HuH-7.5 (cell line): Measurements from ENCODE around the gene HSPA1L.
A peak's percentile ranks its signal among the peaks of the same experiment; 100 is the strongest.
"Not testable (repeated sequence)": the region's sequence is repeated elsewhere in the genome, so short reads cannot be mapped to it uniquely, and the experiment has no call there.

Source experiments
- DNase-seq: peaks from one replicate; pipeline ENCODE4 v3.0.0; 2011; ENCODE audit warnings: low spot score

The HSPA1L gene

DNA sequence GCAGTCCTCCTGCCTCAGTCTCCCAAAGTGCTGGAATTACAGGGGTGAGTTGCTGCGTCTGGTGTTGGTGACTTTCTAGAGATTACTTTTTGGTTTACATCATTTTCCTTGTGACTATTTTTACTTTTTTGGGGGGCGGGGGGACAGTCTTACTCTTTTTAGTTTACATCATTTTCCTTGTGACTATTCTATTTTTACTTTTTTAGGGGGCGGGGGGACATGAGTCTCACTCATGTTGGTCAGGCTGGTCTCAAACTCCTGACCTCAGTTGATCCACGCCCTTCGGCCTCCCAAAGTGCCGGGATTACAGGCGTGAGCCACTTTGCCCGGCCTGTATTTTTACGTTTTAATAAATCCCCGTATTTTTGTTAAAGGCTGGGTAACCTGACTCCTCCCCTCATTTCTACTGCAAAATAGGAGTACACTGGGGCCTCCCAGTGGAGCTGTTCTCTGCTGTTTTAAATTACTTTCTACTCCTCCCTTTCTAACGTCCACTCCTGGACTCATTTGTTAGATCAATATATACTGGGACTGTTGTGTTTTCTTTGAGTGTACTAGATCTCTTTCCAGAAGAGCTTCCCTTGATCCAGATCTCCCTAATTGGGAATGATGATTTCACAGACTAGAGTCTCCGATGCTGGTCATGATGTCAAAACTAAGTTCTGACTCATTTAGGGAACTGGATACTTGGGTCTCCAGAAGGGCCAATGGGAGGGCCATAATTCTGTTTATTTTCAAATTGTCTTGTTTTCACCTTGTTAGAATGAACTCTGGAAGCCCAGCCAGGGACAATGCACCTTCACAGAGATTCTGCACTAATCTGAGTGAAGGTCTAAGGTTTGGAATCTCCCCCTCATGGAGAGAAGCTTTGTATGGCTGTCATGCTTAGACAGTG is 21.6 kb upstream of the HSPA1L start:
- DNase-seq: no peak

DNA sequence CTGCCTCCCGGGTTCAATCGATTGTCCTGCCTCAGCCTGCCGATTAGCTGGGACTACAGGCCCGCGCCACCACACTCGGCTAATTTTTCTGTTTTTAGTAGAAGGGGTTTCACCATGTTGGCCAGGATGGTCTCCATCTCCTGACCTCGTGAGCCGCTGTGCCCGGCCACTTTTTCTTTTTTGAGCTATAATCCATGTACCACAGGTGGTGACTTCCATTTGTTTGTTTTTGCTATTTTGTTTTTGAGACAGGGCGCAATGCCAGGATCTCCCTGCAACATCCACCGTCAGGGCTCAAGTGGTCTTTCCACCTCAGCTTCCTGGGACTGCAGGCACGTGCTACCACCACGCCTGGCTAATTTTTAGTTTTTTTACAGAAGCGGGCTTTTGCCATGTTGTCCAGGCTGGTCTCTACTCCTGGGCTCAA is 21.0 kb upstream of the HSPA1L start:
- DNase-seq: no peak

- DNase-seq: peak; percentile 75
These were observed 19.5 kb upstream of the HSPA1L start for GRCh38 chr6:31834367-31835250.

DNA sequence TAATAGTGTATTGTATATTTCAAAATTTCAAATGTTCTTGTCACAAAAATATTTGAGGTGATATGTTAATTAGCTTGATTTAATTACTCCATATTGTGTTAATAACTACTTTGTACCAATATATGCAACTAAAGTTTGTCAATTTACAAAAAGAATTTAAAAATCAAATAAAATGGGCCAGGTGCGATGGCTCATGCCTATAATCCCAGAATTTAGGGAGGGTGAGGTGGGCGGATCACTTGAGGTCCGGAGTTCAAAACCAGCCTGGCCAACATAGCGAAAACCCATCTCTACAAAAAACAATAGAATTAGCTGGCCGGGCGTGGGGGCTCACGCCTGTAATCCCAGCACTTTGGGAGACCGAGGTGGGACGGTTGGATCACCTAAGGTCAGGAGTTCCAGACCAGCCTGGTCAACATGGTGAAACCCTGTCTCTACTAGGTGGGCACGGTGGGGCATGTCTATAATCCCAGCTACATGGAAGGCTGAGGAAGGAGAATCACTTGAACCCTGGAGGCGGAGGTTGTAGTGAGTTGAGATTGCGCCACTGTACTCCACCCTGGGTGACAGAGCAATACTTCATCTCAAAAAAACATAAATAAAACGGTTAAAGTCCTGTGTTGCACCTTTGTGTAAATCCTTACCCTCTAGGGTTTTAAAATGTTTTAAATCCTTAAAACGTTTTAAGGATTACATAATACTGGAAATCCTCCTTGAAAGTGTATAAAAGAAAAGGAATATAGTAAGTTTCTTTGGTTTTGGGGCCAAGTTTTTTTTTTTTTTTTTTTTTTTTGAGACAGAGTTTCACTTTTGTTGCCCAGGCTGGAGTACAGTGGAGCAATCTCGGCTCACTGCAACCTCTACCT is 16.5 kb upstream of the HSPA1L start:
- no peak for DNase-seq

- no peak for DNase-seq
These were observed 15.8 kb upstream of the HSPA1L start for GRCh38 chr6:31830886-31831335.

GRCh38 chr6:31829633-31830283 is 14.7 kb upstream of the HSPA1L start:
- no peak for DNase-seq

- DNase-seq: peak; percentile 88
These were observed 12.4 kb upstream of the HSPA1L start, which contains the start of gene HSPA1B for GRCh38 chr6:31827286-31828079. Gene HSPA1B (plus strand): TSS chr6:31827738. CDS start chr6:31827951, 213 bp downstream.

- DNase-seq: no peak
These were observed 11.8 kb upstream of the HSPA1L start for GRCh38 chr6:31826793-31827285.

DNA sequence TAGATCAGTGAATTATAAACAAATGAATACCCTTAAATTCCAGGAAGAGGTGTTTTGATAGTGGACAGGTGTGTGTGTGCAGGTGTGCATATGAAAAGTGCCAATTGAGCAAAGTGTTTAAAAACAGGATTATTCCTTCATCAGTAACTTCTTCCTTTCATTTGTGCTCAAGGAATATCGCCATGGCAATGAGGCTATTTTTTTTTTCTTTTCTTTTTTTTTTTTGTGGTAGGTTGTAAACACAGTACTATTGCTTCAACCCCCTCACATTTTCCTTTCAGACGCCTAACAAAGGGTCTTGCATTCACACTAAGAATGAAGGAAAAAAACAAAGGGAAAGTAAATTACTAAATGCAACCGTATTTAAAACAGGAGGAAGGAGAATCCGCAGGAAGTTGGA is 10.5 kb upstream of the HSPA1L start:
- DNase-seq: no peak

DNA sequence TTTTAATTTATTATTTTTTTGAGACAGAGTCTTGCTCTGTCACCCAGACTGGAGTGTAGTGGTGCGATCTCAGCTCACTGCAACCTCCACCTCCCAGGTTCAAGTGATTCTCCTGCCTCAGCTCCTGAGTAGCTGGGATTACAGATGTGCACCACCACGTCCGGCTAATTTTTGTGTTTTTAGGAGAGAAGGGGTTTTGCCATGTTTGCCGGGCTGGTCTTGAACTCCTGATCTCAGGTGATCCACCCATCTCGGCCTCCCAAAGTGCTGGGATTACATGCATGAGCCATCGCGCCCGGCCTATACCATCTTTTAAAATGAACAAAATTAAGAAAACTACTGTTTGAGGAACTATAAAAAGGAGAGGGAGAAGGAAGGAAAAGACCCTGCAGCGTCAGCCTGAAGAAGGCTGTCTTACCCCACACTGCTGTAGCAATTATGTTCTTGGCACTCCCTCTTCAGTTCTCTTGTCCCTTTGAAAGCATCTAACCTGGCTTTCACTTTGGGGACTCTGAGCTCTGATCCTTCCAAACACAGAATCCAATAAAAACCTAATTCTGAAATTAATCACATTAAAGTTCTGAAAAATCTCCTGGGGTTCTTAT is 8.6 kb upstream of the HSPA1L start:
- DNase-seq: not testable (repeated sequence)

DNA sequence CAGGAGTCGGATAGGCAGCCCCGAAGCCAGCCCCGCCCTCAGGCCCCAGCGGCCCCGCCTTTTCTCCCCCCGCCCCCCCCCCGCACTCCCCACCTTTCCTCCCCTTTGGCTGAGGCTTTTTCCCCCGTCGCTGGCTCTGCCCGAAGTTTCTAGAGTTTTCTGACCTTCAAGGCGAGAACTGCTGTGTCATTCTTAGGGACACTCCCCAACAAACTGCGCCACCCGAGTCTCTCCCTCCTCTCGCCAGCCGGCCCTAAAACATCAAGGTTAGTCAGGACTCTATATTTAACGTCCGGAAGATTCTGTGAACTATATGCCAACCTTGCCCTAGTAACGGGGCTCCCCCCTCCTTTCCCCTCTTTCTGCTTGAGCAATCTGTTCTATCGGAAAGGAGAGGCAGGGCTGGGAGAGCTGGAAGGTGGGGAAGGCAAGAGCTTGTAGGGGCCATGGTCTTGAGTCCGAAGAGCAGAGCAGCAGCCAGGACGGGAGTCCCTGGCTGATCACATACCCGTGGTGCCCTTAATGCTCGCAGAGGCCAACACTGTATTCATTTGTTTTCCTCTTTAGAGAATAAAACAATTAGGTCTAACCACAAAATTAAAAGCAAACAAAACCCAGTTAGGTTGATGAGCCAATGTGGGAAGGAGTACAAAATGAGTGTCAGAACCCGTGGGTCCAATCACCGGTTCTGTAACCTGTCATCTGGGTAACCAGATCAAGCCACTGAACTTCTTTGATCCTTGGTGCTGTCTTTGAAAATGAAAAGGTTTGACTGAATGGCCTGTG is 7.1 kb upstream of the HSPA1L start:
- DNase-seq: peak; percentile 45

GRCh38 chr6:31821301-31822035 is 6.4 kb upstream of the HSPA1L start:
- peak; percentile 32 for DNase-seq

GRCh38 chr6:31820399-31820798 is 5.3 kb upstream of the HSPA1L start:
- not testable (repeated sequence) for DNase-seq

DNA sequence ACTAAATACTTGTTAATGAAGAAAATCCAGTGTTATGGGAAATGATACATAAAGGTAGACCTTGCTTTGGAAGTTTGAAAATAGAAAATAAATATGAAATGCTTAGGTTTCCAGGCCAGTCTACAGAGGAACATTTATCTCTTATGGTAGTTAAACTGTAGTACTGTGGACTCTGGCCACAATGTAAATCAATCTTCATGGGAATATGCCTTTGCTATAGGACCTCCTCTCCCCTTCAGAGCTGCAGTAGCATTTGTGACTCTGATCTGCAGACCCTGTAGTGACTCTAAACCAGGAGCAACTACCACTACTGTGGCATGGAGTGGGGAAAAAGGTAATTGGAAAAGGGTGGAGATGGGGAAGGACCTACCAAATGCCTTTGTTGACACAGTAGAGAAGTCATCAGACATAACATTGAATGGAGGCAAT is 4.8 kb upstream of the HSPA1L start:
- DNase-seq: no peak

DNA sequence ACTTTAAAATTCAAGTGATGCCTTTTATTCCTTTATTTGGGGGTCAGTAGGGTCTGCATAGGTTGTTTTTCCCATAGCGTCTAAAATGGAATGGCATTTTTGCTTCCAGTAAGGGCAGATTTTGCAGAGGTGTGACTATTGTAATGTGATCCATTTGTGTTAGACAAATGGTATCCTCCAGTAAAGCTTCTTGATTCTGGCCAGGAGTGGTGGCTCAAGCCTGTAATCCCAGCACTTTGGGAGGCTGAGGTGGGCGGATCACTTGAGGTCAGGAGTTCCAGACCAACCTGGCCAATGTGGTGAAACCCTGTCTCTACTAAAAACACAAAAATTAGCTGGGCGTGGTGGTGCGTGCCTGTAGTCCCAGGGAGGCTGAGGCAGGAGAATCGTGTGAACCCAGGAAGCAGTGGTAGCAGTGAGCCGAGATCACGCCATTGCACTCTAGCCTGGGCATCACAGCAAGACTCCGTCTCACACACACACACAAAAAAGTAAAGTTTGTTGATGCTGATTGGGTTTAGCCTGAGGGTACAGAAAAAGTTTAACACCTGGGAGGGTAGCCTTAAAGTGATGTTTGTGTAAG is 2.9 kb upstream of the HSPA1L start:
- not testable (repeated sequence) for DNase-seq

DNA sequence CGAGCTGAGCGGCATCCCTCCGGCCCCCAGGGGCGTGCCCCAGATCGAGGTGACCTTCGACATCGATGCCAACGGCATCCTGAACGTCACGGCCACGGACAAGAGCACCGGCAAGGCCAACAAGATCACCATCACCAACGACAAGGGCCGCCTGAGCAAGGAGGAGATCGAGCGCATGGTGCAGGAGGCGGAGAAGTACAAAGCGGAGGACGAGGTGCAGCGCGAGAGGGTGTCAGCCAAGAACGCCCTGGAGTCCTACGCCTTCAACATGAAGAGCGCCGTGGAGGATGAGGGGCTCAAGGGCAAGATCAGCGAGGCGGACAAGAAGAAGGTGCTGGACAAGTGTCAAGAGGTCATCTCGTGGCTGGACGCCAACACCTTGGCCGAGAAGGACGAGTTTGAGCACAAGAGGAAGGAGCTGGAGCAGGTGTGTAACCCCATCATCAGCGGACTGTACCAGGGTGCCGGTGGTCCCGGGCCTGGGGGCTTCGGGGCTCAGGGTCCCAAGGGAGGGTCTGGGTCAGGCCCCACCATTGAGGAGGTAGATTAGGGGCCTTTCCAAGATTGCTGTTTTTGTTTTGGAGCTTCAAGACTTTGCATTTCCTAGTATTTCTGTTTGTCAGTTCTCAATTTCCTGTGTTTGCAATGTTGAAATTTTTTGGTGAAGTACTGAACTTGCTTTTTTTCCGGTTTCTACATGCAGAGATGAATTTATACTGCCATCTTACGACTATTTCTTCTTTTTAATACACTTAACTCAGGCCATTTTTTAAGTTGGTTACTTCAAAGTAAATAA is 2.2 kb upstream of the HSPA1L start:
- not testable (repeated sequence) for DNase-seq

- DNase-seq: peak; percentile 57
These were observed 432 bp downstream of the HSPA1L start for GRCh38 chr6:31814677-31815024.
